KG1 (cell line): ENCODE data around the gene DNM1.

Source experiments
- DNase-seq: peaks from one replicate; lab custom pipeline; 2025; lab: John Stamatoyannopoulos, UW

DNM1 gene

GRCh38 chr9:128205296-128205944 lies 2.2 kb downstream of the DNM1 start:
- DNase-seq, result no peak

GRCh38 chr9:128206484-128206883 lies 3.3 kb downstream of the DNM1 start:
- no peak for DNase-seq

DNA sequence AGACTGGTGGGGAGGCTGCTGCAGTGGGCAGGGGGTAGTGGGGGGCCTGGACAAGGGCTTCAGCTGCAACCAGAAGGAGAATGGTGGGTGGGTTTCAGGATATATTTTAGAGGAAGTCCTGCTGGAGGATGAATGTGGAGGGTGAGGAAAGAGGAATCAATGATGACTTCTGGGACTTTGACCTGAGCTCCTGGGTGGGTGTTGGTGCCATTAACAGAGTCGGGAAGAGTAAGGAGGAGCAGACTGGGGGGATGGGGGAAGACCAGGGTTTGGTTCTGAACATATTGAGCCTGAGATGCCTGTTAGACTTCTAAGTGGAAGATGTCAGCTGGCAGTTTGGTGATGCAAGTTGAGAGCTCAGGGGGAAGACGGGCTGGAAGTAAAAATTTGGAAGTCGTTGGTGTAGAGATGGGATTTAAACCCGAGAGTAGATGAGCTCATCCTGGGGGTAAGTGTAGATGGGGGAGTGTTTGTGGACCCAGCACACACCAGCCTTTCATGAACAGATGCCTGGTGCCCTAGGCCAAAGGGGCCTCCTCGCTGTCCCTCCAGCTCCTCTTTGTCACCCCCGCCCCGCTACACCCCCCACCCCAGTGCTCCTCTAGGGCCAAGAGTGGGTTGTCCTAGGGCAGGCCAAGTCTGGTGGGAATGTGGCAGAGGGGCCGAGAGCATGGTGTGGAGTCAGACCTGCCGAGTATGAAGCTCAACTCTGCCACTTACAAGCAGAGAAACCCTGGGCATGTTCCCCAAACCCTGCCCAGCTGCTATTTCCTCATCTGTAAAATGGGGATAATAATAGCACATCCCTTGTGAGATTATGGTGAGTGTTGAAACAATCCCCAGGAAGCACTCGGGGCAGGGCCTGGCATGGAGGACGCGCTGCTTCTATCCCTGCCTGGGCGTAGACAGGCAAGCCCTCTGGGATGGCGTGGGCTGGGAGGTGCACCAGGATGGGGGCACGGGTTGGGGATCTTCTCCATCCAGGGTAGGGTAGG lies 4.0 kb downstream of the DNM1 start:
- no peak for DNase-seq

DNA sequence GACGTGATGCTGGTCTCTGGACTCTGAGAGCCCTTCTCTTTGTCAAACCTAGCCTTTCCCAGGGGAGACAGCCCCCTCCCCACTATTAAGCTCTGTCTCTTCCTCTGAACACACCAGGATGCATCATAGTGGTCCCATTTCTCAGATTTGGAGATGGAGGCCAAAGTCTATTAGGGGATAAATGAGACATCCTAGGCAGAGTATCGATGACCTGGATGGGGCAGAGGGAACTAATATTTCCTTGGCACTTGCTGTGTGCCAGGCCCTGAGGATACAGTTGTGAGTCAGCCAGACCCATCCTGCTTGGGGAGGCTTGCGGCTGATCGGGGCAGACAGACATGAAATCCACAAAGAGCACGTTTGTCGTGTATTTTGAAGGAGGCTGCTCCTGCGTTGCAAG lies 5.2 kb downstream of the DNM1 start:
- DNase-seq, result no peak

GRCh38 chr9:128208946-128209669 lies 5.9 kb downstream of the DNM1 start:
- DNase-seq, result no peak

GRCh38 chr9:128211186-128211980 lies 8.2 kb downstream of the DNM1 start:
- DNase-seq, result no peak

- DNase-seq, result no peak
Measured at GRCh38 chr9:128211981-128212281, 8.8 kb downstream of the DNM1 start.

GRCh38 chr9:128213746-128214497 lies 10.7 kb downstream of the DNM1 start:
- no peak for DNase-seq

- no peak for DNase-seq
Measured at GRCh38 chr9:128214571-128215490, 11.7 kb downstream of the DNM1 start.

GRCh38 chr9:128215491-128216409 lies 12.6 kb downstream of the DNM1 start:
- DNase-seq, result no peak

DNA sequence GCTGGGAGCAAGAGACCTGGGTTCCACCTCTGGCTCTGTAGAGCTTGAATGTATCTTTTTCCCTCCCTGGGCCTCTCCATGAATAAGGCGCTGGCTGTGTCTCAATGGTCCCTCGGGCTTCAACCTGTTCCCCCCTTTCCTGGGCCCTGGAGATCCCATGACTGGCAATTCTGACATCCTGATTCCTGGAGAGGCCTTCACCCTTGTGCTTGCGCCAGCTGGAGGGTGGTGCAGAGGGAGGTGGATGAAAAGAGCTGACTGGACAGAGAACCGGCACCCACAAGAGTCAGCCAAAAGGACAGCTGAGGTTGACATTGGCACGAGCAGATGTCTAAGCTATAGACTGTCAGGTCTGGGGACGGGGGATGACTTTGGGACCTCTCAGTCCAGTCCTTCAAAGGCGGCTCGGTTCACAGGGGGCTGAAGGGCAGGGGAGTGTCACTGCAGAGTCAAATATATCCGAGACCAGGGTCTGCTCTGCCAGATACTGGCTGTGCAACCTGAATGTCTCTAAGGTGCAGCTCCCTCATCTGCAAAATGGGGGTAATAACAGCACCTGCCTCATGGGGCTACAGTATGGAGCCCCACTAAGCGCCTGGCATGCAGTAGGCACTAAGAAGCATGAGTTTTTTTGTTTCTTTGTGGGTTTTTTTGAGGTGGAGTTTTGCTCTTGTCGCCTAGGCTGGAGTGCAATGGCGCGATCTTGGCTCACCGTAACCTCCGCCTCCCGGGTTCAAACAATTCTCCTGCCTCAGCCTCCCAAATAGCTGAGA lies 13.8 kb downstream of the DNM1 start:
- no peak for DNase-seq

DNA sequence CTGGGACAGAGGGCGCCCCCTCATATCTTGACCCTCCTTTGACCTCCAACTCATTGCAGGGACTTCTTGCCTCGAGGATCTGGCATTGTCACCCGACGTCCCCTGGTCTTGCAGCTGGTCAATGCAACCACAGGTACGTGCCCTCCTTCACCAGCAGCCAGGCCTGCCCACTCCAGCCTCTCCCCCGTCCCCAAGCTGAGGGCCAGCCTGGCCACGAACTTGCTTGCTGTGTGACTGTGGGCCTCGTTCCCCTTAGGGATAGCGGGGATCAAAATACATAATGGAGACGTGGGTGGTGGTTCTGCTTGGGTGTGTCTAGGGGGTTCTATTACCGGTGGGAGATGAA lies 15.0 kb downstream of the DNM1 start:
- DNase-seq, result no peak

DNA sequence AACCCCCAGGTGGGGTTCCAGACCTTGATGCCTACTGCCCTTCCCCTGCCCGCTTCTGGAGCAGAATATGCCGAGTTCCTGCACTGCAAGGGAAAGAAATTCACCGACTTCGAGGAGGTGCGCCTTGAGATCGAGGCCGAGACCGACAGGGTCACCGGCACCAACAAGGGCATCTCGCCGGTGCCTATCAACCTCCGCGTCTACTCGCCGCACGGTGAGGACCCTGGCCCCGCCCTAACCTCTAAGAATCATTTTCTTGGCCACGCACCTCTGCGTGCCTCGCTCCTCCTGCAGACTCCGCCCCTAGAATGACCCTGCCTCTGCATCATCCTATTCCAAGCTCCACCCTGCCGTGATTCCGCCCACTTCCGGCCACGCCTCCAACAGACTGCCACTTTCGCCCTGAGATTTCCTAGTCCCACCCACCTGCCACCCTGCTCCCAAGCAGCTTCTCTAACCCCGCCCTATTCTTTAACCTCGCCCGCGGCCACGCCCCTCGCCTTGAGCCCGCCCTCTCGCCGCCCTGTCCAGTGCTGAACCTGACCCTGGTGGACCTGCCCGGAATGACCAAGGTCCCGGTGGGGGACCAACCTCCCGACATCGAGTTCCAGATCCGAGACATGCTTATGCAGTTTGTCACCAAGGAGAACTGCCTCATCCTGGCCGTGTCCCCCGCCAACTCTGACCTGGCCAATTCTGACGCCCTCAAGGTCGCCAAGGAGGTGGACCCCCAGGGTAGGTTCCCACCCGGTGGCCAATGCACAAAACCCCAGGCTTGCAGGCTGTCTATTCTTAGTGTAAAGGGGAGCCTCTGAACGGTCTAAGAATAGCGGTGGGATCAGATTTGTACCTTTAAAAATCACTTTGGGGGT lies 15.6 kb downstream of the DNM1 start:
- DNase-seq, result no peak

GRCh38 chr9:128219831-128220230 lies 16.7 kb downstream of the DNM1 start:
- no peak for DNase-seq

DNA sequence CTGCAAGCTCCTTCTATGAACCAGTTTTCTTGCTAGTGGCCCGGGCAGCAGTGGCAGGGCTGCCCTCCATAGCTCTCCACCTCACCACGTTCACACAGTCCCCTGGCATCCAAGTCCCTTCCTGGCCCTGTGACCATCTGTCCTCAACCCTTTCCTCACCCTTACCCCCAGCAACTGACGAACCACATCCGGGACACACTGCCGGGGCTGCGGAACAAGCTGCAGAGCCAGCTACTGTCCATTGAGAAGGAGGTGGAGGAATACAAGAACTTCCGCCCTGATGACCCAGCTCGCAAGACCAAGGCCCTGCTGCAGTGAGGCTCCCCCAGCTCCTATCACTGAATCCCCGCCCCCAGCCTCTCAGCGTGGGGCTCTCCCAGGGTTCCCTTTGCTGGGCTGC lies 18.8 kb downstream of the DNM1 start:
- DNase-seq, result no peak

DNA sequence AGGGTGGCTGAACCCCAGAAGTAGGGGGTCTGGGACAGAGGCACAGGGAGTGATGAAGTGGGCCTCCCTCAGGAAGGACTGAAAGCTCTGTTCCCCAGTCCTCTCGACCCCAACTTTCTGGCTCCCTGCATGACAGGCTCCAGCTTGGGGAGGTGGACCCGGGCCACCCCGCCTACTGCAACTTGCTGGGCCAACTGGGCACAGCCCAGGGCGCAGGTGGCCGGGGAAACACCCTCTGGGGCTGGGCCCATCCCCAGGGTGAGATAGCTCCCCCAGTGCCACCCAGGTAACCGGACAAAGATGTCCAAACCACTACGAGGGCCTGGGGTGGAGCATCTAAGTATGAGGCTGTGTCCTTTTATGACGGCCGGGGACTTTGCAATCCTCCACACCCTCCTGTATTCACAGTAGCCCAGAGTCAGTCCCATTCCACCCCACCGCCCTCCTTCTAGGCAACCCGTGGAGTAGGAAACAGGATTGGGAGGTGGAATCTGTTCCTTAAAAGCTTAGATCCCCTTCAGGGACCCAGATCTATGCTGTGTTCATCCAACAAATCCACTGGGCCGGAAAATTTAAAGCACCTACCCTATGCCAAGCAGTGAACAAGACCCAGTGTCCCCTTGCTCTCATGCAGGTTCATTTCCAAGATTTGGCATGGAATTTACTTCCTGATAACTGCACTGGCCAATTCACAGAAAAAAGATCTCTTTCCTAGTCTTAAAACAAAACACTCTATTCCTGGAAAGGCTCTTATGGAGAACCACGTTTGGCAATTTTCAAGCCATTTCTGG lies 19.9 kb downstream of the DNM1 start:
- DNase-seq, result no peak

DNA sequence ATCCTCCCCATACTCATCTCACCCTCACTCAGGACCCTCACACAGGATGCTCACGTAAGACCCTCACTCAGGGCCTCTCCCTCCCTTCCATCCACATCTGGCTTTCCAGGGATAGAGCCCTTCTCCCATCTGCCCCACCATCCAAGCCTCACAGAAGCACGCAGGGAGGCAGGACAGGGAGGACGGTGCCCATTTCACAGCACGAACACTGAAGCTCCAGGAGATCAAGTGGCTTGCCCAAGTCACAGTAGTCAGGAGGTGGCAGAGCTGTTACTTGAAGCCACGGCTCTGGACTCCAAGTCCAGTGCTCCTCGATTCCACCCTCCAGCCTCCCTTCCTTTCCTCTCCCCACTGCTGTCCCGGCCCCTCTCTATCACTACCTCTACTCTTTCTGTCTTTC lies 21.7 kb downstream of the DNM1 start:
- no peak for DNase-seq
